IPS DF 19.7 (cell line): ENCODE data around the gene PSMC4.

Experiments
- DNase-seq: peaks from one replicate; pipeline ENCODE4 v3.0.0-alpha.2; 2013; ENCODE audit warnings: low read depth, low spot score

PSMC4 gene

DNA sequence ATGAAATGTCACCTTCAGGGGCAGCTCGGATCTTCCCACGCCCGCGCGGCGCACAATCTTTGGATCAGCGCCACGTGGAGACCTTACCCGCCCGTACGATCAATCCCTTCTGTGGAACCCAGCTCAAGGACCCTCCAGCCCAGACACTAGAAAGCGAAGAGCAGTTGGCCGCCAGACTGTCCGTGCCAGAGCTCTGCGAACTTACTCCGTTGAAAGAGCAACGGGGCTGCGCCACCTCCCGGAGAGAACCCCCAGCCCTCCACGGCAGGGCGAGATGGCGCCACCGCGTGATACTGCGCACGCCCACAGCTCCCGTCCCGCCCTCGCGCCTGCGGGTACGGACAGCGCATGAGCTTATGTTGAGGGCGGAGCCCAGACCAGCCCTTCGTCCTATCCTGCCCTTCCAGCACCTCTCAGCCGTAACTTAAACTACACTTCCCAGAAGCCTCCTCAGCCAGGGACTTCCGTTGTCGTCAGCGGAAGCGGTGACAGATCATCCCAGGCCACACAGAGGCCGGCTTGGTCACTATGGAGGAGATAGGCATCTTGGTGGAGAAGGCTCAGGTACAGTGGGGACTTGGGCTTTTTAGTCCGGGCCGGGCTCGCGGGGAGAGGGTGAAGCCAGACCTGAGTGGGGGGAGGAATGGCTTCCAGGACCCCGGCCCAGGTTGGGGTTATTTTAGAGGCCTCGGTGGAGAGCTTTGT, at the start of gene PSMC4:
Gene PSMC4 (plus strand): TSS at position 491 of the 705 bp plus-strand sequence. CDS start 38 bp downstream, at position 529.
- peak; percentile 99 for DNase-seq

GRCh38 chr19:39923862-39924261, 47.1 kb upstream of the PSMC4 start:
- DNase-seq: no peak

GRCh38 chr19:39924389-39924788, 46.6 kb upstream of the PSMC4 start:
- no peak for DNase-seq

- DNase-seq: no peak
These were observed 46.0 kb upstream of the PSMC4 start for GRCh38 chr19:39924952-39925351.

GRCh38 chr19:39926170-39926760, 44.7 kb upstream of the PSMC4 start:
- no peak for DNase-seq

DNA sequence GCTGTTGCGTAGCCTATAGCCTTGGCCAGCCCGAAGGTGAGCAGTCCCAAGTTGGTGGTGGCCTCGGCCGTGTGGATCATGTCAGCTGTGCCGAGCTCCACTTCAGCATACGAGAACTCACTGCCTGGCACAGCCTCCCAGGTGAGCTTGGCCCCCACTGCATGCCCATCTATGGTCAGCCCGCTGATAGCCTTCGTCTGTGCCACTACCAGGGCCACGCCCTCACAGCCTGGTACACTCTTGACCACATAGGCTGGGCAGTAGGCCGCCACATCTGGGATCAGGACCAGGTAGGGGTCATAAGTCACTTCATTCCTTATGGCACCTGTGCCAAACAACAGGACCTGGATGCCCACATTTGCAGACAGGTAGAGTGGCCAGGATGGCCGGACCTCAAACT, 43.9 kb upstream of the PSMC4 start:
- DNase-seq: no peak

DNA sequence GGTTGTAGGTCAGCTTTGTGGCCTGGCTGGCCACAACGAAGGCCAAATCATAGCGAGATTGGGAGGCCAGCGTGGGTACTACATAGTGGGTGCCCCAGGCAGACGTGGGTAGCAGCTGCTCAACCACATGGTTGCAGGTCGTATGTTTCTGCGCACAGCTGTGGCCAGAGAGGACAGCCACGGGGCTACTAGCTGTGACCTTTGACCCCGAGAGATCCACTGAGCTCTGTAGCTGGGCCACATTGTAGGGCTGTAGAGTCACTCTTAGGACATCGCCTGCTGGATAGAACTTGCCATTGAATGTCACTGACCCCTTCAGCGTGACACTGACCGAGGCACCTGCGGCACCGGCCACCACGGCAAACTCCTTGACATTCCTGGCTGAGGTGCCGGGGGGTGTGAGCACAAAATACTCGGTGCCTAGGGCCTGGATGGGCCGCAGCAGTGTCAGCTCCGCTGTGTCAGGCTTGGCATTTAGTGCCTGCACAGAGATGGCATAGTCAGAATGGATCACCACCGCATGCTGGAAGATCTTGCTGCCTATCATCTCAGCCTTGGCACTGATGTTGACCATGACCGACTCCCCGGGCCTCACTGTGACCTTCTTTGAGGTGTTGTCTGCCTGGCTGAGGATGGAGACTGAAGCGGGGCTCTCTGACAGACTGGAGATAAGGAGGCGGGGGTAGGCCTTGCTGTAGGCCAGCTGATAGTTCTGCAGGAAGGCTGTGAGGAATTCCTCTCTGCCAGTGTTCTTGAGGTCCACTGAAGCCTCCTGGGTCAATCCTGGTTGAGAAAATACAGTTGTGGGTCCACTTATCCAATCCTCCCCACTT, 43.2 kb upstream of the PSMC4 start:
- no peak for DNase-seq

- no peak for DNase-seq
These were observed 42.6 kb upstream of the PSMC4 start for GRCh38 chr19:39928357-39928725.

DNA sequence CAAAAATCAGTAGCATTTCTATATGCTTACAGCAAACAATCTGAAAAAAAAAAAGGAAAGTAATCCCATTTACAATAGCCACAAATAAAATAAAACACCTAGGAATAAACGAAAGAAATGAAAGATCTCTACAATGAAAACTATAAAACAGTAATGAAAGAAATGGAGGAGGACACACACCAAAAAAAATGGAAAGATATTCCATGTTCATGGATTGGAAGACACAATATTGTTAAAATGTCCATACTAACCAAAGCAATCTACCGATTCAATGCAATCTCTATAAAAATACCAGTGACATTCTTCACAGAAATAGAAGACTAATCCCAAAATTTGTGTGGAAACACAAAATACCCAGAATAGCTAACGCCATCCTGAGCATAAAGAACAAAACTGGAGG, 41.2 kb upstream of the PSMC4 start:
- no peak for DNase-seq

DNA sequence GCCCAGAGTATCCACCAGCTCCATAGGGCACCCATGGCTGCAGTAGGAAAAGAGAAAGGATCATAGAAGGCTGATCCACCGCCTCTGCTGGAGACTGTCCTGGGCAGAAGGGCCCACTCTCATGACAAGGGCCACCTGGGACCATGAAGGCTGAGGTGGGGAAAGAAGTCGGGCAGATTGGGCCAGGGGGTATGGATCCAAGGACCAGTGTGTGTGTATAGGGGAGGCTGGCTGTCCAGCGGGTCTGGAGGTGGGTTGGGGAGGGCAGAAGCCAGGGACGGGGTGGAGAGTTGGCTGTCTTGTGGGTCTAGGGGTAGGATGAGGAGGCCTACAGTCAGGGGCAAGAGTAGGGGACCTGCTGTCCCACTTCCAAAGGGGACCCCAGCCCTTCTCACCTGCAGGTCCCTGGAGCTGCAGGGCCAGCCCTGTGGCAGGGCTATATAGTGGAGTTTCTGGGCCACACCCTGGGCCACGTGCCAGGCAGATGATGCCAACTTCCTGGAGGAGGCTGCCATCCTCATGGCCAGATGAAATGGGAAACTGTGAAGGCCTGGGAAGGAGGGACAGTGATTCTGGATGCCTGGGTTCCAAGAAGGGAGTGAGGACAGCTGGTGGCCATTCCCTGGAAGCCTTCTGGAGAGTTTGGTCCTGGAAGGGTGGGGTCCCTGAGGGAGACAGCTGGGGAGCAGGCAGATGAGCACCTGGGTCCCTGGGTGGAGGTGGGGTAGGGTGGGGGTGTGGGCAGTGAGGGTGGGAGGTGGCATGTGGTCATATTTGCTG, 36.2 kb upstream of the PSMC4 start, which contains the start of gene FCGBP:
Gene FCGBP (minus strand): TSS at position 51 of the 780 bp plus-strand sequence.
- no peak for DNase-seq

DNA sequence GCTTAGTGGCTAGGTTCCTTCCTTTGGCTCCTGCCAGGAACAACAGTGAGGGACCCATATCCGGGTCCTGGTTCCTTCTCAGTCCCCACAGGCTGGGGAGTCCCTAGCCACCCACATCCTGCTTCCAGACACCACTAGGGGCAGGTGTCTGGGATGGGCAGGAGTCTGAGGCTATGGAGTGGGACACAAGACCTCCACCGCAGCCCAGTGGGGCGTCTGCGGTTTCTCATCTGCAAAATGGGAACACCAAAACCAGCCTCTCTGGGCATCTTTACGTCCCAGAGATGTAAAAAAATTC, 35.7 kb upstream of the PSMC4 start:
- DNase-seq: no peak

GRCh38 chr19:39936020-39936419, 34.9 kb upstream of the PSMC4 start:
- no peak for DNase-seq

- no peak for DNase-seq
These were observed 34.3 kb upstream of the PSMC4 start for GRCh38 chr19:39936622-39937021.

- no peak for DNase-seq
These were observed 33.8 kb upstream of the PSMC4 start for GRCh38 chr19:39937094-39937720.

GRCh38 chr19:39937787-39938186, 33.2 kb upstream of the PSMC4 start:
- no peak for DNase-seq

DNA sequence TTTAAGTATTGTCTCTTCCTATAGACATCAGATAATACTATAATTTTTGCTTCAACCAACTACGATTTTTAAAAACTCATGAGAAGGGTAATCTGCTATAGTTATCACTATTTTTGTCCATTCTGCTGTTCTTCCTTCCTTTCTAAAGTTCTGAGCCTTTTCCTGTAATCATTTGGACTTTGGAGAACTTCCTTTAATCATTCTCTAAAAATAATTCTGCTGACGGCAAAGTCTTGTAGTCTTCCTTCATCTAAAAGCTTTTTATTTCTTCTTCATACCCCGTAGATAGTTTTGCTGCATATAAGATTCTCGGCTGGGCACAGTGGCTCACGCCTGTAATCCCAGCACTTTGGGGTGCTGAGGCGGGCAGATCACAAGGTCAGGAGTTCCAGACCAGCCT, 31.4 kb upstream of the PSMC4 start:
- no peak for DNase-seq

DNA sequence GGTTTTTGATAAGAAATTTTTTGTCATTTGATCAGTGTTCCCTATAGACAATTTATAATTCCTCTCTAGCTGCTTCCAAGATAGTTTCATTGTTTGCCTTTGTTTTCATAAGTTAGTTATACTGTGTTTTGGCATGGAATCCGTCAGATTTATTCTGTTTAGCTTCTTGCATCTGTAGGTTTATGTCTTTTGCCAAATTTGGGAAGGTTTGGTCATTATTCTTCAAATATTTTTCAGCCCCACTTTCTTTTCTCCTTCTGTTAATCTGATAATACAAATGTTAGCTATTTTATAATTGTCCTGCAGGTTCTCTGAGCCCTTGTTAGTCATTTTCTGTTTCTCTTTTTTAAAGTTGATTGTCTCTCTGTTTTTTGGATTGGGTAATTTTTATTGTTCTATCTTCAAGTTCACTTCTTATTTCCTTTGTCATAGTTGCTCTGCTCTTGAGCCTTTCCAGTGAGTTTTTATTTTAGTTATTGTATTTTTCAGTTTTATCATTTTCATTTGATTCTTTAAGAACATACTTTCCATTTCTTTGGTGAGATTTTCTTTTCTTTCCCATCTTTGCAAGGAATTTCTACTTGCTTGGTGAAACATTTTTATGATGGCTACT, 30.6 kb upstream of the PSMC4 start:
- DNase-seq: no peak

DNA sequence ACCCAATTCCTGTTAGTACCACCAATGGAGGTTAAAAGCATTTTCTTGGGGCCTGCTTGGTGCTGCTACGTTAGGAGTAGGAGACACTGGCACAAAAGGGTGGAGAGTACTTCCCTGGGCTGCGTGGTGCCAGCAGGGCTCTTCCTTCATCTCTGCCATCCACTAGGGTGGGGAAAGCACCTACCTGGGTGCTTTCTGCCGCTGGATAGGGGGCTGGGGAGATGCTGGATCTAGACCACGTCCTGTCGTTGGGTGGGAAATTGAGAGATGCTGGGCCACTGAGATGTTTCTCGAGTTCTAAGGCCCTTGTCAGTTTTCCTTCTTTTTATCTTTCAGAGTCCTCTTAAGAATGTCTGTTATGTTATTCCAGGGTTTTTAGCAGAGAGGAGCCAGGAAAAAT, 29.8 kb upstream of the PSMC4 start:
- no peak for DNase-seq

DNA sequence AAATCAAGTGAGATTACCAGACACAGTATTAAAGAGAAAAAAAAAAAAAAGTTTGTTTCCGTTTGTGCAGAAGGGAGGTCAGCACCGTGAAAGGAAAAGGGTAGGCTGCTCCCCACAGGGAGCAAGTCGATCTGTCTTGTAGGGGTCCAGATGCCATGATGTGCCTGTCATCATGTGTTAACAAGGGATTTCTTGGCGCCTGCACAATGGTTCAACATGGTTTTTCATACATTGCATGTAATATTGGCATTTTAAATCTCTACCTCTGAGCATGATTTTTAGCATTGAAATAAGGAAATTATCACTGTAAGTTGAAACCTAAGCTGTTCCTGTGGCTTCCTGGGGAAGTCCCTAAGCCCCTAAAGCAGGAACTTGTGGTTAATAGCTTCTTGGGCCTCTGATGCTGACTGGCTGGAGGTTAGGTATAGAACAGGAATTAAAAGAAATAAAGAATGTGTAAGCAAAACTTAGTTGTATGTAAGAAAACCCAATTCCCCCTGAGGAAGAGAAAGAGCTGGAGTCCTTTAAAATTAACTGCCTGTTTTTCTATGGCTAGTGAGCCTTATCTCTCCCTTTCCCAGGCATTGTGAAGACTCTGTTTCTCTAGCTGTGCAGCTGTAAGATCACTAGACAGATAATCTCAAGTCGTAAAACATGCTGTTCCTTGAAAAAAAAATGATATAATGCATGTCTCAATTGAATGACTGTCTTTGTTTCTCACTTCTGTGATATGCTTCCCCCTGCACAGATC, 29.2 kb upstream of the PSMC4 start:
- no peak for DNase-seq

DNA sequence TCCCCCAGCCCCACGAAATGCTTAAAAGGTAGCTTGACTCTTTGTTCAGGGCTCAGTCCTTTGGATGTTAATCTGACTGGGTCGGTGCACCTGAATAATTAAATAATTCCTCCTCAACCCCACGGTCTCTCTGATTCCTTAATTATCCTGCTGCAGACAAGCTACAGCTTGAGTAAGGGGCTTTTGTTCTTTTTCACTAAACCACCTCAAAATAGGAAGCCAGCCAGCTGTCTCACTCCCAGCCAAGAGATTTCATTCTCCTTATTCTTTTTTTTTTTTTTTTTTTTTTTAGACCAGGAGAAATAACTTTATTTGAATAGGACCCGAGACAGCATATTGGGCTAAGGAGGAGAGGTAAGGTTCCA, 28.6 kb upstream of the PSMC4 start:
- no peak for DNase-seq

- no peak for DNase-seq
These were observed 27.4 kb upstream of the PSMC4 start for GRCh38 chr19:39943586-39943985.
